NCI-H524 (cell line): ENCODE measurements around the gene MAP6.

Experiments used
- DNase-seq, 2 experiments: peaks; one replicate each; lab custom pipeline; 2025; lab: John Stamatoyannopoulos, UW

The MAP6 gene

GRCh38 chr11:75632450-75632849, 36.4 kb downstream of the MAP6 start:
- no peak for DNase-seq

DNA sequence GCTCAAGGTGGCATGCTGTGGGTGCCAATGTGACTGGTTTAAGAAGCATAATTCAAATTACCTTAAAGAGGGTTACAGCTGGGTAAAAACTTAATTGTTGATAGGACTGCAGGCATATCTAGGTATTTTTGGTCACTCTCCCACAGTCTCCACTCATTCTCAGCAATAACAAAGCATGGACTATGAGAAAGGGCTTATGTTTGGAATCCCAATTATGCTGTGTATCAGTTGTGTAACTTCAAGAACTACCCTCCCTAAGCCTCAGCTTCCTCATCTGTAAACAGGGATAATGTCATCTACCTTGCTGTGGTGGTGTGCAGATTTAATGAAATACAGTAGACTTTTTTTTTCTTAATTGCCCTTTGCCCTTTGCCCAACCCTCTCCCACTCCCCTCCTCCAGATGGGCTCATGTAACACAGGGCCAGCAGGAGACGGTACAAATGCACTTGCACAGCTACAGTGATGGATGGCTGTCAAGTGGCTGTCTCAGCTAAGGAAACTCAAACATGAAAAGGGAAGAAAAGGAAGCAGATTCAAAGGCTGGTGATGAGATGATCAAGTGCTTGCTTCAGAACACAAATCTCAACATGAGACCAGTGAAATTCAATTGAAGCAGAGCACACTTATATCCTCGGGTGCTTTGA, 37.6 kb downstream of the MAP6 start:
- no peak for DNase-seq

DNA sequence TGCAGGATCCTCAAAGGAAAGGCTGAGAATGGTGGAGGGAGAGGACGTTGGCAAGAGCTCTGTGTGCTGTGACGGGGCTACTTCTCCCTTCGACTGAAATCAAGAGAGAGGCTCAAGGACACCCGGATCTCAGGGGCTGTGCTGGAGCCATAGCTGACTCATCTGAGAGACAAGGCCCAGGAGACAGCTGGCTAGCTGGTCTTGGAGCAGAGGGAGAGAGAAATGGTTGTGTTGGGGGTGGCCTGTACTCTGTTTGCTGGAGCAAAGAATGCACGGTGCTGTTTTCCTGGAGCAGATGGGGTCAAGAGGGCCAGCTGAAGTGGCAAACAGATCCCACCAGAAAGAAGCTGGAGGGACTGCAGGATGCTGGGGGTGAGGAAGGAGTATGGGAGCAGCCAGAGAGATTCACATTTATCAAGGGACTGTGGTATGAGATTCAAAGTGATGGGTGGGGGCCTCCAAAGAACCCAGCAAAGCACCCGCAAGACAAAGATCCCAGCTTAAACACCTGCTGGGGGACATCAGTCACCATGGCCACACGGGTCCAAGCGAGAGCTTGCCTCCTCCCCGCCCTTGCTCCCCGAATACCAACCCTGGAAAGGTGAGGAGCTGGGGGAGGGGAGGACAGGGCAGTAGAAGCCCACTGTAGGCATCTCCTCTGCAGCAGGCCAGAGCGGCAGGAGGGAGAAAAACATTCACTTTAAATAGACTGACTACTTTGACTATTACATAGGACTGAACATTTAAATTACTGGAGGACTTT, 40.8 kb downstream of the MAP6 start:
- peak in 1 of 2 experiments; percentile 10 for DNase-seq

GRCh38 chr11:75626889-75627529, 41.8 kb downstream of the MAP6 start:
- DNase-seq, result peak in 1 of 2 experiments; percentile 13

- DNase-seq, result no peak
These were observed 42.6 kb downstream of the MAP6 start for GRCh38 chr11:75625991-75626888.

DNA sequence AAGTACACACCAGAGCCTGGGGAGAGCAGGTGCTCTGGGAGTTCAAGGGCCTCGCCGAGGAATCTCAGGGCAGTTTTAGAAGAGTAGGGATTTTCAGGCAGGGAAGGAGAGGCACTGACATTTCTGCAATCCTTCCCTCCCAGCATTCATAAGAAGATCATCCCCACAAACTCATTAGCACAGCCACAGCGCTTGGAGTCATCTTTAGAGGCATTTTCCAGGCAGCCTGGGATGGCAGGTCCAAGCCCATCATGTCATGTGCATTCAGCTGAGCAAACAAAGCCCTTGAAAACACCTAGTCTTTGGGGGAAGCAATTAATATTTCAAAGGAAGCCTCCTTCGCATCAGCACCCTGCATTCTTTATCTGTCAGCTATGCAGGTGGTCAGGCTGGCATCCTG, 43.8 kb downstream of the MAP6 start:
- peak in 1 of 2 experiments; percentile 7 for DNase-seq

DNA sequence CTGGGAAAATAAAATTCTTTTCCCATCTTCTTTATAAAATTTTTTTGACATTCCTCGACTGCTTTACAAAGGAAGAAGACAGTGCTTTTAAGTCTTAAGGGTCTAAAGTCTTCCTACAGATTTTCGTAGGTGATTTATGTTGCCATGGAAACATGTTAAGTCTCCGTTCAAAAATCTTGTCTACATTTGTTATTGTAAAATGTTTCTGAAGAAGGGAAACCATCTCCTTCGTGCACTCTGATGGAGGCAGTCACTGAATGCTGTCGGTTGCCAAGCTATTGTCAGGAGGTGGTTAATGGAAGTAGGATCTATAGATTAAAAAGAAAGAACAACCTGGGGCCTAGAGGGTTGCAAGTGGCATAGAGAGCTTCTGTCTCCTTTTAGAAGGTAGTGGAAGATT, 52.6 kb downstream of the MAP6 start:
- DNase-seq, result no peak

DNA sequence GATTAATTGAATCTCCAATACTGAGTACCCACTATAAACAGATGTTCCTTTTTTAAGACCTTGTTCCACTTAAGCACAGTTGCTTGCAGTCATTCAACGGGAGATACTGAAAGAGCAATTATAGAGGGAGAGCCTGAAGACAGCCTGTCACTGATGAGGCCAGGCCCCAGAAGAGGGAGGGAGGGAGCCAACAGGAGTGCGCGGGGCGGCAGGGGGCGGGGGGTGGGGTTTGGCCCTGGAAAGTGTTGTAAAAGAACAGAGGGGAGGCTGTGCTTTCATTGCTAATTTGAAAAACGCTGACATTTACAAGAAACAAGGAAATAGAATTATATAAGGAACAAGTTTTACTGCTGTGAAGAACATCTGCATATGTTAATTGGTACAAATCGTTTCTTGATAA, 53.1 kb downstream of the MAP6 start:
- peak; percentile 35 to 77 for DNase-seq

GRCh38 chr11:75611823-75612222, 57.0 kb downstream of the MAP6 start:
- DNase-seq, result no peak

DNA sequence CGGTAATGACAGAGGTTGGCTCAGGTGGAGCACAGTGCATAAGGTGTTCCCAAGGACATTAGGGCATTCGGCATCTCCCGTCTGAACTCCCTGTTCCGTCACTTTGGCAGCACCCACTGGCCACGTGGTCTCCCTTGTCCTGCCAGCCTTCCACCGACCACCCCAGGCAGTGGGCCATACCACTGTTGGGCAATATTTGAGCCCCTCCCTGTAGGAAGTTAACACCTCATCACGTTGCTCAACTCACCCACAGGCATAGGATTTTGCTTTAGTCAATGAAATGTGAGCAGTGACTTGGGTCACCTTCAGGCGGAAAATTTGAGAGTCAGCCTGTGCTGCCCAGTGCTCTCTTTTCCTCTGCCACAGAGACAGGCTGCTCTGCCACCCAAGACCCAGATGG, 62.7 kb downstream of the MAP6 start:
- no peak for DNase-seq

DNA sequence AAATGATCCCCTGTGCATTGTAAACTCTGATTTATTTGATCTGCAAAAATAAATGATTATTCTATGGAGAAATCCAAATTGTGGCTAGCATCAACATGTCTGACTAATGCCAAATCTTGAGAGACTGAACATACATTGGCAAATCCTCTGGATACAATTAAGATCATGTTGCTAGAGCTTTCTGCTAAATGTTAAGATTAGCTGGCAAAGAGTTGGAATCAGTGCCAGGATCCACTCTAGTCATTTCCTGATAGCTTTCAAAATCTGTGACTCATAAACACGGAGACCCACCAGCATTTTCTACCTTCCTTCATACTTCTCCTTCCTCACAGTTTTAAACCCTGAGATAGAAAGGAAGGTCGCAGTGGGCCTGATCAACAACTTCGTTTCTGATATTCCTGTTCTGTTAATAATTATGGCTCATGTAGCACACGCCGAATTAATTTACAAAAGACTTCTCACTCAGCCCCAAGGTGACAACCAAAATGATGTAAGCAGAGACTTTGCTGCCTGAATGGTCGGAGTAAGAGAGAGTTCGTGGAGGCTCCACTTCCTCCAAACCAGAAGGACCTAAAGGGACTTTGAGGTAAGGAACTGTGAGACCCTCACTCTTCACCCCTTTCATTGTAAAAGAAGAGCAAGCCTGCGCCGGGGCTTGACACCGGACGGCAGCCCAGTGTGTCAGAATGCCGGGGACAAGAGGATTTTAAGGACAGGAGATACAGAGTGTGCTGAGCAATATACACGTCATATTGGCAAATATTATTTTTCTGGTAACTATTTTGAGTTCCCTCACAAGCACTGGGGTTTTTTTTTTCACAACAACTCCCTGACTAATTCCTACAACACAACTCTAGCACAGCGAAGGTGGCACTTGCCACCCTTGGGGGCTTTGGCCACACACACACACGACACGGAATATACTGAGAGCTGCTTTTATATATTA, 64.8 kb downstream of the MAP6 start:
- DNase-seq, result no peak

- DNase-seq, result no peak
These were observed 65.9 kb downstream of the MAP6 start for GRCh38 chr11:75602951-75603350.

DNA sequence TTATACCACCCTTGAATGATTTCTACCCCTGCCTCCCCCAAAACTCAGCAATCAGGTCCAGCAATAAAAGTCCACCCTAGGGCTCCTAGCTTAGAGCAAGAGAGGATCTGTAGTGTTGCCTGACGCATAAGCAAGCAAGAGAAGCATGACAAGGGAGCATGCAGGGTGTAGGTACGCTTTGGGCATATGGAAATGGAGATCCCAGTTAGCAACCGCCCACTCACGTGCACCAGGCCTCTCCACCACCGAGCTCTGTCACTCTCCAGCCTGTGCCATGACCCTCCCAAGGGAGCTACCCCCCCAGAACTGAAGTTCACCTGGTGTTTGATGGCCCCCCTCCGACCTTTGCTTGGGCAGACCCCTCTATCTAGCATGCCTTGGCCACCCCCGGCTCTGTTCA, 67.3 kb downstream of the MAP6 start:
- no peak for DNase-seq

- DNase-seq, result no peak
These were observed 68.5 kb downstream of the MAP6 start for GRCh38 chr11:75600356-75600755.

DNA sequence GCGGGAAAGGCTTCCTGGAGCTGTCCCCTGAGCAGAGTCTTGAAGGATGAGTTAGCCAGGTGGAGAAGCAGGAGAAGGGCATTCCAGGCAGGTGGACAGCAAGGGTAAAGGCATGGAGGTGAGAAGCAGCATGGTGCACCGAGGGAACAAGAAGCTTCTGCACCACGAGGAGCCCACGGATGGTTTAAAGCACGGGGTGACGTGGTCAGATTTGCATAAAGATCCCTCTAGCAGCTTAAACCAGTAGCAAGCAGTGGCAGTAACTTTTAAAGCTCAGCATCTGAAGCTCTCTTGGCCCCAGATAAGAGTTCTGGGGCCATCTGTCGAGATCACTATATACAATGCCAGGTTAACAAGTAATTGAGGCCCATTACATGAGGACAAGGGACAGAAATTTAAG, 69.9 kb downstream of the MAP6 start:
- DNase-seq, result peak; percentile 61 to 73

- DNase-seq, result no peak
These were observed 70.6 kb downstream of the MAP6 start for GRCh38 chr11:75598264-75598663.

GRCh38 chr11:75597636-75598035, 71.2 kb downstream of the MAP6 start:
- DNase-seq, result peak; percentile 18 to 67

- DNase-seq, result no peak
These were observed 71.9 kb downstream of the MAP6 start for GRCh38 chr11:75596914-75597313.

DNA sequence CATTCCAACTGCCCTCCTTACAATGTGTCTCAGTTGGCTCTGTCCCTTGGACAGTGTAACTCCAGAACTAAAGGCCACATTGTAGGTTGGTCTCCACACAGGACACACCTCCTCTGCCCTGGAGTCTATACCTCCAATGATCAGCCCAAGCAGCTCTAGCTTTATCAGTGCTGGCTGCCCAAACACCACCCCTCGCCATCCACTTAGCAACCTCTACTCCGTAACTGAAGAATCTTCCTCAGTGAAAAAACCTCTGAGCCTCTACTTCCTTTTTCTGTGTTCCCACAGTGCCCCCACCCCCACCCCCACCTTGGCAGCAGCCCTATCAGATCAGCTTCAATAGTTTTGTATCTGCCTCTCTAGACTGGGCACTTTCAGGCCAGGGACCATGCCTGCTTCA, 73.4 kb downstream of the MAP6 start:
- DNase-seq, result no peak

- no peak for DNase-seq
These were observed 74.6 kb downstream of the MAP6 start for GRCh38 chr11:75594211-75594610.
